Measurements from ENCODE around the gene ZHX3.

Gene ZHX3

DNA sequence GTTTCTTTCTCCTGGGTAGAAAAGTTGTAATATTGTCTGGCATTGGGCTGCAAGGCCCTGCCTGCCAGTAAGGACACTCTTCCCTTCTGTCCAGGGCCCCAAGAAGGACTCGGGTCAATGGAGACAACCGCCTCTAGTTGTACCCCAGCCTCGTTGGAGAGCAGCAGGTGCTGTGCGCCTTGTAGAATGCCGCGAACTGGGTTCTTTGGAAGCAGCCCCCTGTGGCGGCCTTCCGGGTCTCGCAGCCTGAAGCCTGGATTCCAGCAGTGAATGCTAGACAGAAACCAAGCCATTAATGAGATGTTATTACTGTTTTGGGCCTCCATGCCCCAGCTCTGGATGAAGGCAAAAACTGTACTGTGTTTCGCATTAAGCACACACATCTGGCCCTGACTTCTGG is 143.2 kb downstream of the ZHX3 start:
- no peak for DNase-seq (ENCODE audit: low read depth in 1 of 2, low spot score in 1 of 2)

DNA sequence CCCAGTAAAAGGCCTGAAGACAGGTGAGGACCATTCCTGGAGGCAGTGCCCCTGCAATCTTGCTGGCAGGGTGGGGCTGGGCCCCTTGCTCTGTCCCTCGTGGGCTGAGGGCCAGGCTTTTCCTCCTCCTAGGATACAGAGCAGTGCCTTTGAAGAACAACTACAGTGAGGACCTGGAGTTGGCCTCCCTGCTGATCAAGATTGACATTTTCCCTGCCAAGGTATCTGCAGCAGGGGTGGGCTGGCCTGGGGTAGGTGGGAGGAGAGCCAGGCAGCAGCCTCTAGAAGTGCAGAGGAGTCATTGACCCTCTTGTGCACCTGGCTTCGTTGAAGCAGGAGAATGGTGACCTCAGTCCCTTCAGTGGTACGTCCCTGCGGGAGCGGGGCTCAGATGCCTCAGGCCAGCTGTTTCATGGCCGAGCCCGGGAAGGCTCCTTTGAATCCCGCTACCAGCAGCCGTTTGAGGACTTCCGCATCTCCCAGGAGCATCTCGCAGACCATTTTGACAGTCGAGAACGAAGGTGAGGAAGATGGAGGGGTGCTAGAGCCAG is 143.7 kb downstream of the ZHX3 start:
- DNase-seq (ENCODE audit: low read depth in 1 of 2, low spot score in 1 of 2): no peak

DNA sequence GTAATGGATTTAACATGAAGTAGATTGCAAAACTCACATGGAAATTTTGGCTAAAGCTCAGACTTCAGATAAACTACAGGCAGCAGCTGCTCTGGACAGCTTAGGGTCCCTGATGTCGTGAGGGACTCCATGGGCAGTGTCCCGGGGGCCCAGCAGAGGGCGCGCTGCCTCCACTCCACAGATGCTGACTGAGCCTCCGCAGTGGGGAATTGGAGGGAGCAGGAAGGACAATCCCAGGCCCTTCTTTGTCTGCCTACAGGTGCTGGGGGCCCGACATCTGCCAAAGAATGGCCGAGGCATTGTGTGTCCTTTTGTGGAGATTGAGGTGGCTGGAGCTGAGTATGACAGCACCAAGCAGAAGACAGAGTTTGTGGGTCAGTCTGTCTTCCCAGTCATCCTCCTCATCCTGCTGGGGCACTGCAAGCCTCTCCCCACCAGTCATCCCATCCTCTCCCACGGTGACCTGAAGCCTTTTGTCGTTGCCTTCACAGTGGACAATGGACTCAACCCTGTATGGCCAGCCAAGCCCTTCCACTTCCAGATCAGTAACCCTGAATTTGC is 144.3 kb downstream of the ZHX3 start:
- DNase-seq (ENCODE audit: low read depth in 1 of 2, low spot score in 1 of 2): peak; percentile 31 to 58

DNA sequence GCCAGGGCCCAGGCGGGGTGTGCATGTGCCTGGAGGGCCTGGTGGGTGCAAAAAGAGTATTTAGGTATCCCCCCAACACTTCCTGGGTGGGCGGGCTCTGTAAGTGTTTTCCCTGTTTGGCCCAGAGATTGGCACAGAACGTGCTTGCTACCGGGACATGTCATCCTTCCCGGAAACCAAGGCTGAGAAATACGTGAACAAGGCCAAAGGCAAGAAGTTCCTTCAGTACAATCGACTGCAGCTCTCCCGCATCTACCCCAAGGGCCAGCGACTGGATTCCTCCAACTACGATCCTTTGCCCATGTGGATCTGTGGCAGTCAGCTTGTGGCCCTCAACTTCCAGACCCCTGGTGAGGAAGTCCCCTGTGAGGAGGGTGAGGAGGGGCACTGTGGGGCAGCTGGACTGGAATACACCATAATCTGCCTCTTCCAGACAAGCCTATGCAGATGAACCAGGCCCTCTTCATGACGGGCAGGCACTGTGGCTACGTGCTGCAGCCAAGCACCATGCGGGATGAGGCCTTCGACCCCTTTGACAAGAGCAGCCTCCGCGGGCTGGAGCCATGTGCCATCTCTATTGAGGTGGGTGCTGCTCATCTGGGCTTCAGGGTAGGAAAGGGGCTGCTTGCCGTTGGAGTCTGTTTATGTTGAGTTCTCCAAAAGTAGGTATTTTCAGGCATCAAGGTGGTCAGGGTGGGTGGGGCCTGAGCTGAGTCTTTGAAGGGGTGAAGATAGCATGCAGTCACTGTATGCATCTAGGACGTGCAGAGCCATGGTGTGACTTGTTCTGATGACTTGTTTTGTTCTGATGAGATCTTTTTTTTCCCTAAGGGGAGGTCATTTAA is 145.0 kb downstream of the ZHX3 start:
- no peak for DNase-seq (ENCODE audit: low read depth in 1 of 2, low spot score in 1 of 2)

DNA sequence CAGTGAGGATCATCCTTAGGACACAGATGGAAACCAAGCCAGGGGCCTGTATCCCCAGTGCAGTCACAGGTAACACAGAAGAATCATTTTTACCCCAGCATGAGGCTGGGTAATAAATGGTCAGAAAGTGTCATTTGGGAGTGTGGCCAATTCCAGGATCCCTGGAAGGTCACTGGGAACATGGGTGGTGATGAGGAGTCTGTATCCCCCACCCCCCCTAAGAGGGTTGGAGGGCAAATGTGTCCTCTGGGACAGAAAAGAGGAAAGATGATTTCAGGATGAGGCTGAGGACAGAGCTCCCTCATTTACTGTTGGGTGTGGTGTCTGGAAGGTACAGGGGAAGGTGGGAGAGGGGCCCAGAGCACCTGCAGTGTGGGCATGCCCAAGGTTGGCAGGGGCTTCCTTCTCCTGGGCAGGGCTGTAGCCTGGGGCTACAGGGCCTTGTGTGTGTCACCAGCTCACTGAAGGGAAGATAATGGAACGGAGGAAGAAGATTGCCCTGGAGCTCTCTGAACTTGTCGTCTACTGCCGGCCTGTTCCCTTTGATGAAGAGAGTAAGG is 145.7 kb downstream of the ZHX3 start:
- no peak for DNase-seq (ENCODE audit: low read depth in 1 of 2, low spot score in 1 of 2)

DNA sequence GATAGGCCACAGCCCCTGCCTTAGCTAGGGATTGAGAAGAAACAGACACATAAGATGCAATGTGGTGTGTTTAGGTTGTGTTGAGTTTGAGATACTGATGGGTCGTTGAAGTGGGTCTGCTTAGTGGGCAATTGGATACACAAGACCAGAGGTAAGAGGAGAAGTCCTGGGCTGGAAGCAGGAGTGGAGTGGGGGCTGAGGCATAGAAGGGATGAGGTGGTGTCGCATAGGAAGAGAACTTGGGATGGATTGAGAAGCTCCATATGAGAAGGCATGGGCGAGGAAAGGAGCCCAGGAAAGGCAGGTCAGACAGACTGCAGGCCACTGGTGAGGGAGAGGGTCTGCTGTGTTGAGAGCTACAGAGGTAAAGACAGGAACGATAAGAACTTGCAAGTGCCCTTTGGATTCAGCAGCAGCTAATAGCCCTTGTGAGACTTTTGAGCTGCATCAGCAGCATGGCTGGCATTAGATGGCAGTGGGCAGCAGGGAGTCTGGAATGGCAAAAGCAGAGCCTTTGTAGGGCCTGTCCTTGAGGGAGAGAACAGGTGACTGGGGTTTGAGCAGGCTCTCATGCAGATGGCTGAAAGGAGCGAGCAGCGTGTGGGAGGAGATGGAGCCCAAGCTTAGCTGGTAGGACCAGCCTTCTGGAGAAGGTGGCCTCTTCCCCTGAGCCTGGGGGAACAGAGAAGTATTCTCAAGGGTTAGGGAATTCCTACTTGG is 147.0 kb downstream of the ZHX3 start:
- no peak for DNase-seq (ENCODE audit: low read depth in 1 of 2, low spot score in 1 of 2)

DNA sequence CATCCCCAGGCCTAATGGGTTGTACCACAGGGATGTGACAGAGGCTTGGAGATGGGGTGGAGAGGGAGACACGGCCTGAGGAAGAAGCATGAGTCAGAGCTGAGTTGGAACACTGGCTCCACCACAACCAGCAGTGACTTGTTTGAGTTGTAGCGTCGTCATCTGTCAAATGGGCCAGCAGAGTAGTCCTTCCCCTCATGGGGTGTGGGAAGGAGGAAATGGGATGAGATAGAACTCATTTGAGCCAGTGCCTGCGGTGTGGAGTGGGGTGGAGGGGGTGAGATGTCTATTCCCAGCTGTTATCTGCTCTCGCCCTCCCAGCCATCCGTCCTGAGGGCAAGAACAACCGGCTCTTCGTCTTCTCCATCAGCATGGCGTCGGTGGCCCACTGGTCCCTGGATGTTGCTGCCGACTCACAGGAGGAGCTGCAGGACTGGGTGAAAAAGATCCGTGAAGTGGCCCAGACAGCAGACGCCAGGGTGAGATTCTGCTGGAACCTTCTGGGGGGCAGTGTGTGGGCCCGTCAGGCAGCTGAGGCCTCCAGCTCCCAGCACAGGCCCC is 147.7 kb downstream of the ZHX3 start:
- no peak for DNase-seq (ENCODE audit: low read depth in 1 of 2, low spot score in 1 of 2)

DNA sequence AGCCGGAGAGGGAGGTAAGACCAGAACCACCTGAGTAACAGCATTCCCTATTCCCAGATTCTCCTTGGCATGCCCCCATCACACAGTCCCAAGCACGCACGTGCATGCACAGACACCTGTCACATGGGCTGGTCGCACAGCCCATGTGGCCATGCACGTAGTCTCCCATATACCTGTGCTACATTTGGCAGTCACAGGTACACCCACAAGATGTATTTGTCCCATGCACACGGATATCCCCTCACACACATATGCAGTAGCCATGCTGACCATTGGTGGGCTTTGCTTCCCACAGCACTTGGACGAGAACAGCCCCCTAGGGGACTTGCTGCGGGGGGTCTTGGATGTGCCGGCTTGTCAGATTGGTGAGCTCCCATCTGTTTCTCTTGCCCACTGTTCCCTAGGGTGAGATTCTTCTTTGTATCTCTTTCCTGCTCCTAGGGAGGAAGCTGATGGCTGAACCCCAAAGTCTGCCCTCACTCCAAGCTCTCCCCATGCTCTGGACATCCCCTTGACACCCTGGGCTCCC is 148.3 kb downstream of the ZHX3 start:
- DNase-seq (ENCODE audit: low read depth in 1 of 2, low spot score in 1 of 2): no peak

DNA sequence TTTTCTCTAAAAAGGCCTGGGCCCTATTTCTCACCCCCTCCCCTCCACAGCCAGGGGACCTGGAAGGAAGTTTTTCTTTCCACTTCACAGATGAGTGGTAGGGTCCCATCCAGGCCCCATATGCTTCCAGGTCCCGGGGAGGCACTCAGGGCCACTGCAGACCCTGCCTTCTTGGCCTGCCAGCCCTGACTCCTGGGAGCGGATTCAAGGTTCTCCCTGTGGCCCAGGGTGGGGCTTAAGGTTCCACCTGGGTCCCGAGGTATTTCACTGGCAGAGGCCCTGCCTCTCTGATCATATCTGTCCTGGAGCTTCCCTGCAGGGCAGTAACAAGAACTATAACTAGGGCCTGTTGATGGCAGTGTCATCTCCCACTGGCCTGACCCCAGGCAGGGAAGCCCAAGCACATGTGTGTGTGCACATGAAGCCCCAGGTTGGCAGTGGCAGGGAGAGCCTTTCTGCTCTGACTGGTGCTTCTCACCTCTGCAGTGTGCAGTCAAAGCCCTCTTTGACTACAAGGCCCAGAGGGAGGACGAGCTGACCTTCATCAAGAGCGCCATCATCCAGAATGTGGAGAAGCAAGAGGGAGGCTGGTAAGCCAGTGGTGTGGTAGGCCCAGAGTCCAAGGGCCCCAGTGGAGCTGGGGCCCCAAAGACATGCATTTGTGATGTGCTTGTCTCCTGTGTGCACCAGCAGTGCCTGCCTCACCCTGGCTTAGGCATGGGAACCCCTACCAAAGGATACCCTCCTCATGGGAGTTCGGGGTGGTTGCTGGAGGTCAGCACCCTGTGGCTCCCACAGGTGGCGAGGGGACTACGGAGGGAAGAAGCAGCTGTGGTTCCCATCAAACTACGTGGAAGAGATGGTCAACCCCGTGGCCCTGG is 149.0 kb downstream of the ZHX3 start:
- no peak for DNase-seq (ENCODE audit: low read depth in 1 of 2, low spot score in 1 of 2)

DNA sequence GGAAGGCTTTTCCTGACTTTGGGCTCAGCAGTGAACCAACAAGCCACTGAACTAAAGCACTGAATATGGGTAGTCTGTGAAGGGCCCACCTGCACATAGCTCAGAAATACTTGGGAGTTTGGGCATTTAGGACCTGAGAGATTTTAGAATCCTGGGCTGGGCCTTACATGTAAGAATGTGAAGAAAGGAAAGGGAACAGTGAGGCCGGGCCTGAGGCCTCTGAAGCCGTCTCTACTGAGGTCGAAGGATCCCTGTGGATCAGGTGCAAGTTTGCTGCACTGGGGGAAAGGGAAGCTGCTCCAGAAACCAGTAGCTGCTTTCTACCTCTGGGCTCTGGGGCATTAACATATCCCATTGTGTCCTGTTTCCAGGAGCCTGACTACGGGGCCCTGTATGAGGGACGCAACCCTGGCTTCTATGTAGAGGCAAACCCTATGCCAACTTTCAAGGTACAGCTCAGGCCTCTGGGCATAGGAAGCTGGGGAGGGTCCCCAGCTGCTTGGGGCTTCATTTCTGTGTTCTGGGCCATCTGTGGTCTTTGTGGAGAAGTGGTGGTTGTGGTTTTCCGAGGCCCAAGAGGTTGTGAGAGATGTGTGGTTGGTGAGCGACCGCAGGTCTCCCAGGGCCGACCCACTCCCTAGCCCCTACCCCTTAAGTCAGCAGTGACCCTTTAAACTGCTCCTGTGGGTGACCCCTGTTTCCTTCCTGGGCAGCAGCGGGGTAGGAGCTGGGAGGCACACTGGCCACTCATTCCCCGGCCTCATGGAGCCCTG is 149.9 kb downstream of the ZHX3 start:
- no peak for DNase-seq (ENCODE audit: low read depth in 1 of 2, low spot score in 1 of 2)

DNA sequence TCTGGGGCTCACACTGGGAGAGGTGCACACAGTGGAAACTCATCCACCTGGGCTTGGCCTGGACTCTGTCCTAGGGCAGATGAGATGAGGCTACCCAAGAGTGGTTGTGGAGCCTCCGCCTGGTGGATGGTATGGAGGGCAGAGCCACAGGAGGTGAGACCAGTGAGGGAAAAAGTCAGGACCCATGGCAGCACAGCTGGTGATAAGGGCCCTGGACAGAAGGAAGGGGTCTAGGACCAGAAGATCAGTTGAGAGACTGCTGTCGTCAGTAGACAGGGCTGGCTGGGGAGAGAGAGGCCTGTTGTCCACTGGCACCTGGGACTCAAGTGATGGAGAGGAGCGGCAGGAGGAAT is 150.4 kb downstream of the ZHX3 start:
- DNase-seq (ENCODE audit: low read depth in 1 of 2, low spot score in 1 of 2): no peak

DNA sequence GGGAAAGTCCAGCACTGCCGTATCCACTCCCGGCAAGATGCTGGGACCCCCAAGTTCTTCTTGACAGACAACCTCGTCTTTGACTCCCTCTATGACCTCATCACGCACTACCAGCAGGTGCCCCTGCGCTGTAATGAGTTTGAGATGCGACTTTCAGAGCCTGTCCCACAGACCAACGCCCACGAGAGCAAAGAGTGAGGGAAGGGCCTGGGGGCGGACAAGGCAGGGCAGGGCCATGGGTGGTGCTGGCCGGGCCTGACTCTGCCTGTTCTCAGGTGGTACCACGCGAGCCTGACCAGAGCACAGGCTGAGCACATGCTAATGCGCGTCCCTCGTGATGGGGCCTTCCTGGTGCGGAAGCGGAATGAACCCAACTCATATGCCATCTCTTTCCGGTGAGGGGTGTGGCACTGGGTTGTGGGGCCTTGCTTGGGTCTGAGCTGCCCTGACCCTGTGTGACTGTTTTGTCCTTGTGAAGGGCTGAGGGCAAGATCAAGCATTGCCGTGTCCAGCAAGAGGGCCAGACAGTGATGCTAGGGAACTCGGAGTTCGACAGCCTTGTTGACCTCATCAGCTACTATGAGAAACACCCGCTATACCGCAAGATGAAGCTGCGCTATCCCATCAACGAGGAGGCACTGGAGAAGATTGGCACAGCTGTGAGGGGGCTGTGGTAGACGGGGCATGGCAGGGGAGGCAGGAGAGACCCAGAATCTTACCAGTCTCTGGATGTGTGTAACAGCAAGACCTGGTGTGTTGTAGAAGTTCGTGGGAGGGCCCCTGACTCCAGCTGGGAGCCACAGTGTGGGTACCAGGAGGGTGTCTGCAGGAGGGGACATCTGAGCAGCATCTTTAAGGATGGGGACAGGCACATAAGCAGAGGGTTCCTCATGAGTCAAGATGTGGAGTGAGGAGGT is 151.1 kb downstream of the ZHX3 start:
- DNase-seq (ENCODE audit: low read depth in 1 of 2, low spot score in 1 of 2): no peak

DNA sequence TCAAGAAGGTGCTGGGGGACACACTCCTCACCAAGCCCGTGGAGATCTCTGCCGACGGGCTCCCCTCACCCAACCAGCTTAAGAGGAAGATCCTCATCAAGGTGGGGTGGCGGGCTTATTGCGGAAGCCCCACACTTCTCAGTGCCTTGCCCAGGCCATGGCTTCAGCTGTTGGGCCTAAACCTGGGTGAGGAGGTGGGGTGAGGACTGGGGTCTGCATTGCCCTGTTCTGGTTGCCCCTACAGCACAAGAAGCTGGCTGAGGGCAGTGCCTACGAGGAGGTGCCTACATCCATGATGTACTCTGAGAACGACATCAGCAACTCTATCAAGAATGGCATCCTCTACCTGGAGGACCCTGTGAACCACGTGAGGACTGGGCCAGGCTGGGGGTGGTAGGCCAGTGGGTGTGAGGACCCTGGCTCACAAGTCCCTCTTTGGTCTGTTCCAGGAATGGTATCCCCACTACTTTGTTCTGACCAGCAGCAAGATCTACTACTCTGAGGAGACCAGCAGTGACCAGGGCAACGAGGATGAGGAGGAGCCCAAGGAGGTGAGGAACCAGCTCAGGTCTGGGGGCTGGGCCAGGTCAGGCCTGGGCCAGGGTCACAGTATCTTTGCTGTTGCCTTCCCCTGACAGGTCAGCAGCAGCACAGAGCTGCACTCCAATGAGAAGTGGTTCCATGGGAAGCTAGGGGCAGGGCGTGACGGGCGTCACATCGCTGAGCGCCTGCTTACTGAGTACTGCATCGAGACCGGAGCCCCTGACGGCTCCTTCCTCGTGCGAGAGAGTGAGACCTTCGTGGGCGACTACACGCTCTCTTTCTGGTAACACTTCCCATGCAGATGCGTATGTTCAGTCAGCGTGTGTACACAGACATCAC is 152.3 kb downstream of the ZHX3 start:
- DNase-seq (ENCODE audit: low read depth in 1 of 2, low spot score in 1 of 2): no peak

DNA sequence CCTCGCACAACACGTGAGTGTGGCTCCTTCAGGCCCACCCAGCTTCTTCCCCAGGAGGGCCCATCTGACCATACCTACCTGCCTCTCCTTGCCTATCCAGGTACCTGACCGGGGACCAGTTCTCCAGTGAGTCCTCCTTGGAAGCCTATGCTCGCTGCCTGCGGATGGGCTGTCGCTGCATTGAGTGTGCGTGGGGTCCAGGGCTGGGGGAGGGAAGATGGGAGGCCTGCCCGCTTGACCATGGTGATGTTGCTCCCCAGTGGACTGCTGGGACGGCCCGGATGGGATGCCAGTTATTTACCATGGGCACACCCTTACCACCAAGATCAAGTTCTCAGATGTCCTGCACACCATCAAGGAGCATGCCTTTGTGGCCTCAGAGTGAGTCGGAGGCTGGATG is 153.7 kb downstream of the ZHX3 start:
- no peak for DNase-seq (ENCODE audit: low read depth in 1 of 2, low spot score in 1 of 2)

DNA sequence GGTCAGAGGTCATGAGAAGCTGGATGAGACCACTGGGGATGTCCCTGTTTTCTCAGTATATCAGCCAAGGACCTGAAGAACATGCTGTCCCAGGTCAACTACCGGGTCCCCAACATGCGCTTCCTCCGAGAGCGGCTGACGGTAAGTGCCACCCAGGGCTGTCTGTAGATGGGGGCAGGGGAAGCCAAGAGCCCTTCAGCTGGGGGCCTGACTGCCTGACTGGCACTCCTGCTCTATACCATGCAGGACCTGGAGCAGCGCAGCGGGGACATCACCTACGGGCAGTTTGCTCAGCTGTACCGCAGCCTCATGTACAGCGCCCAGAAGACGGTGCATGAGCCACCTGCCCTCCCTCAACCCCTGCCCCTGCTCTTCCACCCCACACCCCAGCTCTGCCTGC is 155.1 kb downstream of the ZHX3 start:
- DNase-seq (ENCODE audit: low read depth in 1 of 2, low spot score in 1 of 2): no peak

DNA sequence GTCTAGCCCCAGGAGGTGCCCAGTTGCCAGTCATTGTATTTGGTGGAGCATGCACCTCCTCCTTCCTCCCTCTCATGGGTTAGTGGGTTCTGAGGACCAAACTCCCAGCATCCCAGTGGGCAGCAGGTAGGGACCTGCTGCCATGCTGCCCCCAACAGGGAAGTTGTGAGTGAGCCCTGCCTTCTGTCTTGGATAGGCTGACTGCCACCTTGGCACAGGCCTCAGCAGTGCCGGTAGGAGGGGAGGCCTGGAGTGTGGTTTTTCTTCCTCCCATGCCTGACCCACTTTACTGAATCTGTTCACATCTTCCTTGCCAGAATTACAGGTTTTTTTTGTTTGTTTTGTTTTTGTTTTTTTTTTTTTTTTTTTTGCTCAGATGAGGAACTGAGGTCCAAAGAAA is 155.6 kb downstream of the ZHX3 start:
- no peak for DNase-seq (ENCODE audit: low read depth in 1 of 2, low spot score in 1 of 2)

DNA sequence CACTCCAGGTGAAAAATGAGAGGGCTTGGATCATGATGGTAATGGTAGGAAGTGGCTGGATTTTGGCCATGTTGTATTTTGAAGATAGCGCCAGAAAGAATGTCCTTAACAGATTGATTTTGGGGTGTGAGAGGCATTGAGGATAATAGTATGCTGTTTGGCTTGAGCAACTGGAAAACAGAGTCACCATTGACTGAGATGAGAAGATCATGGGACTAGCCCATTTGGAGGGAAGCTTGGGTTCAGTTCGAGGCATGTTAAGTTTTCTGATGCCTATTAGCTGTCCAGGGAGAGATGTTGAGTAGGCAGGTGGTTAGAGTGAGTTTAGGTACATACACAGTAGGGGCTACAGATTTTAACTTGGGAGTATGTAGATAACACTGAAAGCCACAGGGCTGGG is 156.8 kb downstream of the ZHX3 start:
- no peak for DNase-seq (ENCODE audit: low read depth in 1 of 2, low spot score in 1 of 2)

All from stimulated activated CD4-positive, alpha-beta T cell treated with anti-CD3 and anti-CD28 coated beads, Interleukin-15, amount 100 ng/mL, for 1 hour (primary cell).